ENCODE data around the gene MED26.

Gene MED26

GRCh38 chr19:16587833-16588823 is 39.9 kb downstream of the MED26 start:
- DNase-seq = peak; percentile 62

GRCh38 chr19:16586991-16587832 is 40.8 kb downstream of the MED26 start:
- DNase-seq = peak; percentile 69

DNA sequence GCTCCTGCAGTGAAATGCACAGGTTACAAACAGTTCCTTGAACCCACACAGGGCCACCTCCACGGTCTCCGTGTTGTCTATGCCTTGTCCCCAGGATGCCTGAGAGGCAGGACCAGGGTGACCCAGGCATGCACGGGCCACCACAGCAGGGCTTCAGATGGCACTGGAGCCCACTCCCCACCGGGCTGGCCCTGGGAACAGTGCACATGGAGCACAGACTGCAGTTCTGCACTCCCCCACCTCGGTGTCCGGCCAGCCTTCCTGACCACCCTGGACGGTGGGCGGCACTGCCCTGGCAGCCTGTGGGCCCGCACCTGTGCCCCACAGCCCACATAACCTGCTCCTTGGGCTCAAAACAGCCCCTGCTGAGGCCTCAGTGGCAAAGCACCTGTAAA is 41.5 kb downstream of the MED26 start:
- DNase-seq = no peak

DNA sequence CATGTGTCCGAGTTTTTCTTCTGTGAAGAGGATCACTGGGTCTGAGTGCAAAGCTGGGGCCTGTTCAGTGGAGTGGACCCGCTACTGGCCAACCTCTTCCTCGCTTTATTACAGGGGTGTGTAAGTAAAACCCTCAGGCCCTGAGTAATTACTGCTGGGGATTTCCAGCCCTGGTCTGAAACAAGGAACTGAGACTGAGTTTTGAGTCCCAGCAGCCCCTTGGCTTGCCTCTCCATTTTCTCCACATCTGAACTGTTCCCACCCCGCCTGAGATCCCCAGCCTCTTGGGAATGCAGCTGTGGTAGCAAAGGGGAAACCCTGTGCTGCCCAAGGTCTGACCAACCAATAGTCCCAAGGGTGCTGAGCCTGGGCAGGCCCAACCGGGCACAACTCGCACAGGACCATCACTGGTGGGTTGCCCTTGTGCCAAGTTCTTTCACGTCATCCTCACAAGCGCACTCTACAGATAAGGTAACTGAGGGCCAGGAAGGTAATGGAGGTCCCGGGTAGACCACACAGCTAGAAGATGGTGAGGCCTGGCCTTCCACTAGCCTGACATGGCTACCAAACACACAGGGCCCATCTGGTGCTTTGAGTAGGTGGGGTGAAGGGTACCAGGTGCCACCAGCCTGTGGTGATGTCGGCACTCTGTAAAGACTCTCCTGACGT is 42.1 kb downstream of the MED26 start:
- DNase-seq = no peak

- DNase-seq = no peak
Measured at GRCh38 chr19:16585094-16585801, 42.8 kb downstream of the MED26 start.

- DNase-seq = peak; percentile 94
Measured at GRCh38 chr19:16584248-16585093, 43.5 kb downstream of the MED26 start.

GRCh38 chr19:16582486-16583261 is 45.3 kb downstream of the MED26 start:
- DNase-seq = no peak

DNA sequence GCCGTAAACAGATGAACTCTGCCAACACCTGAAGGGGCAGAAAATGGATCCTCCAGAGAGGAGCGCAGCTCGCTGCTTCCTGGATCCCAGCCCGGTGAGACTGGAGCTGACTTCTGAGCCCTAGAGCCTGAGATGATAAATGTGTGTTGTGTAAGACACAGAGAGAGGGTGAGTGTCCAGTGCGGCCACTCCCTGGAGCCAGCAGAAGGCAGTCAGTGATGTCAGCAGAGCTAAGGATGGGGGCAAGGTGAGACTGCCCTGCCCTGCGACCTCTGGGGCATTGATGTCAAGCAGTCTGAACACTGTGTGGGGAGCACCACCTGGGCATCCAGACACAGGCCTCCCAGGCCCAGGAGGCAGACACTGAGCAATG is 46.0 kb downstream of the MED26 start:
- DNase-seq = no peak

DNA sequence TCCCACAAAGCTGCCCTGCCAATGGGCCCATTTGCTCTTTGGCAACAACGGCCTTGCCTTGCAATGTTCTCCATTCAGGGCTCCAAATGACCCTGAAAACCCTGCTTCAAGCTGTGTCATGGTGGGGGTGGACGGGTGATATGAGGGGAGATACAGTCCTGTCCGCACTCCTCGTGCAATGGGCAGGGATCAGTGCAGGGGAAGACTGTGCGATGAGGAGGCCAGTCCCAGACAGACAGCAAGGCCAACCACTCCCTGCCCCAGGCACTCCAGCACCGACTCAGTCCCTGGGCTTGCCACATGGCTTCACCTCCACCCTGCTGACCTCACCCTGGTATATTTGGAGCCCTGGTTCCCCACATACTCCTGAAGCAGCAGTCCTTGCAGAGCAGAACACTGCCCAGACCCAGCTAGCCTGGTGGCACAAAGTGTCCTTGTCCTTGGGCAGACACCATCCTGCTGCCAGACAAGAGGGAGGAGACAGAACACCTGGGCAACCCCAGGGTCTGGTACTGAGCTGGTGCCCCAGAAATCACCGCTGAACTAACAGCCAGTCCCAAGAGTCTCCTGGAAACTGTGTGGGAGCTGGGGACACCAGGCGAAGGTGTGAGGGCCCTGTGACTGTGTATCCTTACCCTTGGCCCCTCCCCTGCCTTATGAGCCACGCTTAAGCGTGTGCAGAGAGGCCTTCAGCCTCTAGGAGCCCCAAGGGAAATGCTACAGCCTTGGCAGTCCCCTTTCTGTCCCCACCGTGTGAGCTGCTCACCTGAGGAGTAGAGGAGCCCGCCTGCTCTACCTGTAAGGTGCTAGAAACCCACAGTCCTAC is 46.6 kb downstream of the MED26 start:
- DNase-seq = no peak

DNA sequence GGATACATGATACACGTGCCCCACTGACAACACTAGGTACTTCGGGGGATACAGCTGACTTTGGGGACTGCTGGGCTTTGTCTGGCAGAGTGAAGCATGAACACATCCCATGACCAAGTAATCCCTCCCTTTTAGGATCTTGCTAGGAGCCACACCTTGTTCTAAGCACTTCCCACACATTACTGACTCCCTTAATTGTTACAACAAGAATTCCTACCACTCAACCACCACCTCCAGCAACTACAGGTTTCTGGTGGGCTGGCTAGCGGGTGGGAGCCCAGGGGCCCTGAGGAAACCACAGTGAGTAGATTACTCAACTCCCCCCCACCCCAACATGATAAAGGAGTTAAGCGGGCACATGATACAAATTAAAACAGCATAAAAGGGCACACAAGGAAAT is 48.6 kb downstream of the MED26 start:
- no peak for DNase-seq

GRCh38 chr19:16577531-16577985 is 50.4 kb downstream of the MED26 start:
- DNase-seq = no peak

- no peak for DNase-seq
Measured at GRCh38 chr19:16576690-16577530, 51.1 kb downstream of the MED26 start.

- no peak for DNase-seq
Measured at GRCh38 chr19:16575861-16576689, 51.9 kb downstream of the MED26 start.

- no peak for DNase-seq
Measured at GRCh38 chr19:16575282-16575681, 52.7 kb downstream of the MED26 start.

DNA sequence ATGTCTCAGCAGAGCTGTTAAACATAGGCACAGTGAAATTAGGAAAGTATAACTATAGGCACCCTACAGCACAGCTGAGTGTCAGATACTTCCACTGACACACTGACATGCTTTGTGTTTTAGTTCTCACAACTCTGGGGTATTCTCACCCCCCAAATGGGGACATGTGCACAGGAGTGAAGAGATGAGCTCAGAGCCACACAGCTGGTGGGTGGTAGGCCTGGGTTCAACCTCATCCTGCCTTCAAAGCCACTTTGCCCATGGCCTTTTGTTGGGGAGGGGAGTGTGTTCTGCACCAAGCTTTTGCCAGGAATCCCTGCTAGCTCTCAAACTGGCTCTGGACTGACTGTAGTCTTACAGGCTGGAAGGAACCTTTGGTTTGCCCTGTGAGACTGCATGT is 54.1 kb downstream of the MED26 start:
- no peak for DNase-seq

DNA sequence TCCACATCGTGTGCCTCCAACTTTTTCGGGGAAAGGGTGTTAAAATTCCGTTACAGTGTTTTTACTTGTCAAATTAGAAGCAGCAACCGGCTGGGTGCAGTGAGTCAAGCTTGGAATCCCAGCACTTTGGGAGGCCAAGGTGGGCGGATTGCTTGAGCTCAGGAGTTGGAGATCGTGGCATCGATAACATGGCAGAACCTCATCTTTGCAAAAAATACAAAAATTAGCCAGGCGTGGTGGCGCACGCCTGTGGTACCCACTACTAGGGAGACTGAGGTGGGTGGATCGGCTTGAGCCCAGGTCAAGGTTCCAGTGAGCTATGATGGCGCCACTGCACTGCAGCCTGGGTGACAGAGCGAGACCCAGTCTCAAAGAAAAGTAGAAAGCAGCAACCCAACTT is 54.7 kb downstream of the MED26 start:
- DNase-seq = no peak

GRCh38 chr19:16572332-16573211 is 55.4 kb downstream of the MED26 start, which contains the start of gene SLC35E1:
Gene SLC35E1 (minus strand): TSS chr19:16572415. CDS start chr19:16572364, 51 bp downstream.
- peak; percentile 89 for DNase-seq

All from NK-92 treated with Interleukin-12 subunit alpha and Interleukin-12 subunit beta, amount 100 ng/mL, for 24 hours (cell line).